ENCODE results near the gene NOL4L.
"Not testable (repeated sequence)": the region's sequence is repeated elsewhere in the genome, so short reads cannot be mapped to it uniquely, and the experiment has no call there.

Gene NOL4L

GRCh38 chr20:32612351-32613191 lies 27.4 kb upstream of the NOL4L start:
- DNase-seq = no peak

GRCh38 chr20:32611868-32612267 lies 26.7 kb upstream of the NOL4L start:
- DNase-seq = no peak

DNA sequence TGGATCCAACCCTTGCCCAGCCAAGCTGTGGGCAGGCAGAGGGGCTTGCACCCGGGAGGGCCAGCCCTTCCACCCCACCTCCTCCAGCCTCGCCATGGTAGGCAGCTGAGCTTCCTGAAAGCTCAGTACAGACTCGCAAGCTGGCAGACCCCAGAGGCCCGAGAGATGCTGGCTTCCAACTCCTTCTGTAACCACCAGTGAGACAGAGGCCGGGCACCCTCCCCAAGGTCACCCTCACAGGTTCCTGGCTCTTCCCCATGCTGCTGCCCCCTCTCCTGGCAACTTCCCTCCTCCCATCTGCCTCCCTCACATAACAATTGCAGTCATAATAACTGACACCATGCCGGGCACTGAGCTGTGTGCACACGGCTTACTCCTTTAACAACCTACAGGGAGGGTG lies 26.2 kb upstream of the NOL4L start:
- no peak for DNase-seq

DNA sequence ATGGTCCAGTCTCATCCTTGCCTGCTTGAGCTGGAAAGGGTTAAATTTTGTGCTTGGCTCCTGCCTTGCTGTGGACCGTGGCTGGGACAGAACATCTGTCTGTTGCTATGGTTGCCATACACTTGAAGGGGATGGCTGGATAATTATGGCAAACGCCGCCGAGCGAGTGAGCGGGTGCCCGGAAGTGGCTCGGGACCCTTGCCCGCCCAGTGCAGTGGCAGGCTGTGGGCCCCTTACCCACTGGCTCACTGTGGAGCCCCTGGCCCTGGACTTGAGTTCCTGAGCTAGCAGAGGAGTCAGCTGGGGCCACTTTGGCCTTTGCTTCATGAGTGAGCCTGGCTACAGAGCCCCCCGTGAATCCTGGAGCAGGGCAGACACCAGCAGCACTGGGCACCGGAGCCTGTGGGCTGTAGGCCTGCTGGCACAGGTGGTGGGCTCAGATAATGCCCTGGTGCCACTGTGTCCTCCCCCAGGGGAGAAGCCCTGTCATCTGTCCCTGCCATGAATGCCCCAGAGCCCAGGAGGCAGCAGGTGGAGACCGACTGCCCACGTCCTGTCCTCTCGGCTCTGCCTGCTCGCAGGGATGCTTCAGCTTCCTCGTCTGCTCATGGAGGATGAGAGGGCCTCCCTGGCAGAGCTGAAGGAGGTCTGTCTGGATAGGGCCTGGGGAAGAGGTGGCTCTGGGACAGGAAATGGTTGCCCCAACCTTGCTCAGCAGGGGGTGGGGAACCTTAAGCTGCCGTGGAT lies 25.5 kb upstream of the NOL4L start:
- peak; percentile 6 for DNase-seq

DNA sequence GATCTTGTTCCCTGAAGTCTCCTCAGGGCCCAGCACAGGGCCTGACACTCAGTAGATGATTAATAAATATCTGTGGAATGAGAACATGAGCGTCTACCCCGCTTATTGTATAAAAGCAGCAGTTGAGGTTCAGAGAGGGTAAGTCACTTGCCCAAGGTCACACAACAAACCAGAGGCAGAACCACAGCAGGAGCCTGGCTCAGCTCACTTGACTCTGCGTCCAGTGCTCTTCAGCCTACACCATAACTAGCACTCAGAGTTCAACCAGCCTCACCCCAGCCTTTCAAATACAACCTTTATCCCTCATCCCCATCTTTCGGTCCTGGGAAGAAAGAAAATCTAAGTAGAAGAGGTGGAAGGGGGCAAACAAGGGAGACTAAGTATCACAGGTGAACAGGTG lies 24.9 kb upstream of the NOL4L start:
- no peak for DNase-seq

DNA sequence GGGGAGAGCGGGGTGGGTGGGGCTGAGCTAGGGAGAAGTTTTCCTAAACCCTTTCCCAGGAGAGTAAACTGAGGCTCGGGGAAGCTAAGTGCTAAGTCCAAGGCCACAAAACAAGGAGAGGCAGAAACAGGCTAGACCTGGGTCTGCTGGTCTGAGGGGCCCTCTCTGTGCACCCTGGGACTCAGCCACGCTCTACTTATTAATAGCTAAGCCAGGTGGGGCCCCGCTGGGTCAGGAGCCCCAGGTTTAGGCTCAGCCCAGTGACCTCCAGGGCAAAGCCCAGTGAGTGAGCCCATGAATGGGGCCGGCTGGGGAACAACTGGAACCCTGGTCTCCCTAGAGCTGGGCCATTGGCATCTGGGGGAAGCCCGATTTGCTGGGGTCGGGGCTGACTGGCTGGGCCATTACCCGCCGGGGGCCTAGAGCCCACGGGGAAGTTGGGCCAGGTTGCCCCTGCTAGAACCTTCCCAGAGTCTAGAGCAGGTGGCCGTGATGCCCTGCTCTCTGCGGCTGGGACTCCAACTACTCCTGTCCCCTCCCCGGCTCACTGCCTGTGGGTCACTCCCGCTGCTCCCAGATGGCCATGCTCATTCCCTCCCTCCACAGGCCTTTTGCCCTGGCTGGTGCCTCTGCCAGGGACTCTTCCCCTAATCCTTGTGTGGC lies 24.1 kb upstream of the NOL4L start:
- no peak for DNase-seq

DNA sequence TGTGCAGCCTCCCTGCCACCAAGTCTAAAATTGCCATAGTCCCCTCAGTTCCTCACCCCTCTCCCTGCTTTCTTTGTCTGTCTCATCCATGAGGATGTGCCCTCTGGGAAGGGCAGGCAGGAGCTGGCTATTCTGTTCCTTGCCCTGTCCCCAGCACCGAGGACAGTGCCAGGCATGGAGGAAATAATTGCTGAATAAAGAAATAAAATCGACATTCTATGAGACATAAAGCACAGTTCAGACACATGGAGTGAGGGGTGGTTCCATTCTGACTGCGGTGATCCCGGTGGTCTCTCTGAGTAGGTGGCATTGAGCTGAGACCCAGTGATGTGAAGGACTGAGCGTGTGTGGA lies 23.5 kb upstream of the NOL4L start:
- no peak for DNase-seq

GRCh38 chr20:32607727-32608663 lies 22.9 kb upstream of the NOL4L start:
- no peak for DNase-seq

- DNase-seq = no peak
These were observed 22.2 kb upstream of the NOL4L start for GRCh38 chr20:32607324-32607723.

DNA sequence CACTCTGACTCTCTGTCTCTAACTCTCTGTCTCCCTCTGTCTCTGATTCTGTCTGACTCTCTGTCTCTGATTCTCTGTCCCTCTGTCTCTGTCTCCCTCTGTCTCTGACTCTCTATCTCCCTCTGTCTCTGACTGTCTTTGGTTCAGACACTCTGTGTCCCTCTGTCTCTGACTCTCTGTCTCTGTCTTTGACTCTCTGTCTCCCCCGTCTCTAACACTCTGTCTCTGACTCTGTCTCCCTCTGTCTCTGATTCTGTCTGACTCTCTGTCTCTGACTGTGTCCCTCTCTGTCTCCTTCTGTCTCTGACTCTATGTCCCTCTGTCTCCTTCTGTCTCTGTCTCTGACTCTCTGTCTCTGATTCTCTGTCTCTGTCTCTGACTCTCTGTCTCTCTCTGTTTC lies 21.7 kb upstream of the NOL4L start:
- DNase-seq = no peak

DNA sequence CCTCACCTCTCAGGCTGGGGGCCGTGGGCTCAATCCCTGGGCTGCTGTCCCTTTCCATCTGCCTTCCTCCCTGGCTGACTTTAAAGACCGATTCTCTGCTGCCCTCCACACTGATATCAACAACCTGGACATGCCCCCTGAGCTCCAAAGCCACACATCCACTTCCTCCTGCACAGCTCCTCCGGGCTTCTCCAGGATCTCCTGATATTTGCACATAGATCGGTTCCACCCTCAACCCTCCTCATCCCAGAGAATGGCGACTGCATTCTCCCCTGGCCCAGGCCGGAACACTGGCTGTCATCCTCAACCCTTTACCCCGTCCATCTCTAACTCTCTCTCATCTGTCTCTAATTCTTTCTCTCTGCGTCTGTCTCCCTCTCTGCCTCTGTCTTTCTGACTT lies 21.0 kb upstream of the NOL4L start:
- DNase-seq = no peak

- DNase-seq = no peak
These were observed 20.1 kb upstream of the NOL4L start for GRCh38 chr20:32605167-32605656.

DNA sequence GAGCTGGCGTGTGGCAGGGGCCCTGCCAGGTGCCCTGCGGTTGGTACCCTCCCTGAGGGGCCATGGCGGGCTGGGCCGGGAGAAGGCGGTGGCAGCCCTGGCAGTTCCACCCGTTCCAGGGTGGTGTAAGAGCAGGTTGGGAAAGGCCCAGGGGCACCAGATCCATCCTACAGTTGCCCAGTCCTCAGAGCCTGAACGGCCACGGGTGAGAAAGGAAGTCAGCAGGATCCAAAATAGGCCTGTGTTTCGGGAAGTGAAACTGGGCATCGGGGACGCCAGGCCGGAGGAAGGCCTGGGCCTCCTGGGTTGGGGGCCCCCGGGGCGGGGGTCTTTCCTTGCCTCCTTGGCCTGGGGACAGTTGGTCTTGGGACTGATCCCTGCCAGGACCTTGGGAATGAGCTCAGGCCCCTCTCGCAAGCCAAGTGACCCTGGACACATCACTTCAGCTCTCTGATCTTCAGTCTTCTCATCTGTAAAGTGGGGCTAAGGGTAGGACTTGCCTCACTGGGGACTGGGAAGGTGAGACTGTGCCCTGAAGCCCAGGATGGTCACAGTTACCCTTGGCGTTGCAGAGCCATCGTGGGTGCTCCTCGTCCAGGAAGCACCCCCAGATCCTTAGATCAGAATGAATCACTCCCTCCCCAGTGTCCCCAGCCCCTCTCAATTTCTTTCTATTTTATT lies 18.1 kb upstream of the NOL4L start:
- DNase-seq = no peak

GRCh38 chr20:32602273-32602672 lies 17.1 kb upstream of the NOL4L start:
- DNase-seq = no peak

GRCh38 chr20:32600681-32601237 lies 15.6 kb upstream of the NOL4L start:
- no peak for DNase-seq

DNA sequence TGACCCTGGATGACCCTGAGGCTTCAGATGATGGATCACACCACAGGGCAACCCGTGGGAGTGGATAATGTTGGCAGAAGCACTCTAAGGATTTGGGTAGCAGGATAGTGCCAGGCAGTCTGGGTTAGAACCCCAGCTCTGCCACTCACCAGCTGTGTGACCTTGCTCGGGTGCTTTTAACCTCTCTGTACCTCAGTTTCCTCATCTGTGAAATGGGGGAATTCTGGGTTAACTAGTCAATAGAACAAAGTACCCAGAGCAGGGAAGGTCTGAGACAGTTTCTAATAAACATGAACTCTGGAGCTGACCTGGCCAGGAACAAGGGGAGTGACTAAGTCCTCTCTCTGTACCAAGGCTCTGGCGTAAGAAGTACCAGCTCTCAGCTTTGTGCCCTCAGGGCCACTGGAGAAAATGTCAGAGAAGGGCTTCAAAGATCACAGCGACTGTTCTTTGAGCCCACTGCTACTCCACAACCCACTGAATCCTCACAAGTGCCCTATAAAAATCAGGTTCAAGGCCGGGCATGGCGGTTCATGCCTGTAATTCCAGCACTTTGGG lies 14.7 kb upstream of the NOL4L start:
- no peak for DNase-seq

- no peak for DNase-seq
These were observed 13.5 kb upstream of the NOL4L start for GRCh38 chr20:32598606-32599005.

DNA sequence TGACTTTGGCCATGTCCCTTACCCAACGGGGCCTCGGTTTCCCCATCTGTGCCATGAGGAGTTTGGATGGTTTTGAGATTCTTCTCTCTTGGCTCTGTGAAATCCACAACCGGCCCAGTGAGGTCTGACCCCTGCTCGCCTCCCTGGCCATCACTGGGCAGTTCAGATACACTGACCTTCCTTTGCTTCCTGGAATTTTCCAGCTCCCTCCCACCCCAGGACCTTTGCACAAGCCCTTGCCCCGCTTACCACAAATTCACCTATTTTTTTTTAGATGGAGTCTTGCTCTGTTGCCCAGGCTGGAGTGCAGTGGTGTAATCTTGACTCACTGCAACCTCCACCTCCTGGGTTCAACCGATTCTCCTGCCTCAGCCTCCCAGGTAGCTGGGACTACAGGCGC lies 12.6 kb upstream of the NOL4L start:
- no peak for DNase-seq

GRCh38 chr20:32596681-32597252 lies 11.6 kb upstream of the NOL4L start:
- DNase-seq = no peak

- DNase-seq = no peak
These were observed 10.0 kb upstream of the NOL4L start for GRCh38 chr20:32595143-32595542.

- not testable (repeated sequence) for DNase-seq
These were observed 9.5 kb upstream of the NOL4L start for GRCh38 chr20:32594669-32595068.
